ENCODE results near the gene CD180.

GRCh38 chr5:67141644-67142043, 55.0 kb downstream of the CD180 start:
- TF ChIP-seq CTCF (IDR thresholded peaks at IDR 0.05) (no peak), POLR2A (IDR thresholded peaks at IDR 0.05) (no peak), POLR2AphosphoS5 (IDR thresholded peaks at IDR 0.05) (no peak), EP300 (IDR thresholded peaks at IDR 0.05) (no peak)
